Measurements from ENCODE around the gene EIF4E1B. TPM values are rescaled to one million over a fixed set of nuclear protein-coding genes. Genes with fewer than 3 reads are reported as not detected.

The EIF4E1B gene
- total and polyA plus RNA-seq, 2 experiments from 2014 or later: not detected

- no peaks in the 10 kb centered on the region for H3F3A ChIP-seq (ENCODE audit: insufficient read depth)
- H3K4me3 ChIP-seq: no peak overlapping the region
- H3K27me3 ChIP-seq (replicated peaks; ENCODE audit: insufficient read depth): no peaks in the 10 kb centered on the region
- TF ChIP-seq EZH2phosphoT487 (IDR thresholded peaks at IDR 0.05; ENCODE audit: insufficient read depth, low read depth) (no peak), EZH2 (IDR thresholded peaks at IDR 0.05; ENCODE audit: insufficient read depth, poor library complexity, severe bottlenecking) (no peak)
- no peaks in the 10 kb centered on the region for H3K9me3 ChIP-seq (ENCODE audit: low read depth)
- no peak for DNase-seq
- 84 to 92% methylated on average over 12 of the region's 12 CpGs for WGBS, 2 experiments (ENCODE audit: low coverage in 1 of 2, low lambda C conversion rate in 2 of 2, missing lambda C conversion rate in 2 of 2)
- H4K20me1 ChIP-seq (ENCODE audit: insufficient read depth): no peaks in the 10 kb centered on the region
- H3K9me2 ChIP-seq (ENCODE audit: insufficient read depth): no peaks in the 10 kb centered on the region
- no peaks in the 10 kb centered on the region for H3K79me2 ChIP-seq (ENCODE audit: insufficient read depth)
- H3K4me1 ChIP-seq (ENCODE audit: insufficient read depth): no peaks in the 10 kb centered on the region
- H3K36me3 ChIP-seq (ENCODE audit: low read depth): no peaks in the 10 kb centered on the region
- H2AFZ ChIP-seq: no peak overlapping the region
- no peak overlapping the region for H3K4me2 ChIP-seq (ENCODE audit: unreplicated experiment)
- in situ Hi-C loops (cut with MboI): no loop called here
- no peak overlapping the region for H3K27ac ChIP-seq
- H3K9ac ChIP-seq: no peak overlapping the region
These were observed 28.5 kb upstream of the EIF4E1B start for GRCh38 chr5:176601901-176602482.

GRCh38 chr5:176603091-176603490 is 27.4 kb upstream of the EIF4E1B start:
- Histone ChIP-seq H2AFZ (no peak overlapping the region), H3K4me3 (no peak overlapping the region), H3K9me2 (ENCODE audit: insufficient read depth) (no peaks in the 10 kb centered on the region), H3K9me3 (ENCODE audit: low read depth) (no peaks in the 10 kb centered on the region), H4K20me1 (ENCODE audit: insufficient read depth) (no peaks in the 10 kb centered on the region), H3K36me3 (ENCODE audit: low read depth) (no peaks in the 10 kb centered on the region), H3K79me2 (ENCODE audit: insufficient read depth) (no peaks in the 10 kb centered on the region), H3K4me2 (ENCODE audit: unreplicated experiment) (no peak overlapping the region), H3K4me1 (ENCODE audit: insufficient read depth) (no peaks in the 10 kb centered on the region), H3F3A (ENCODE audit: insufficient read depth) (no peaks in the 10 kb centered on the region), H3K9ac (no peak overlapping the region), H3K27me3 (replicated peaks; ENCODE audit: insufficient read depth) (no peaks in the 10 kb centered on the region), H3K27ac (no peak overlapping the region)
- DNase-seq: no peak
- TF ChIP-seq EZH2 (IDR thresholded peaks at IDR 0.05; ENCODE audit: insufficient read depth, poor library complexity, severe bottlenecking) (no peak), EZH2phosphoT487 (IDR thresholded peaks at IDR 0.05; ENCODE audit: insufficient read depth, low read depth) (no peak)
- in situ Hi-C loops (cut with MboI): no loop called here
- WGBS, 2 experiments (ENCODE audit: low coverage in 1 of 2, low lambda C conversion rate in 2 of 2, missing lambda C conversion rate in 2 of 2): 16 to 38% methylated on average over 2 of the region's 2 CpGs

GRCh38 chr5:176606032-176606431 is 24.4 kb upstream of the EIF4E1B start:
- Histone ChIP-seq H3K9ac (no peak overlapping the region), H3K27ac (no peak overlapping the region), H3K36me3 (ENCODE audit: low read depth) (no peaks in the 10 kb centered on the region), H3F3A (ENCODE audit: insufficient read depth) (0 out of 2 replicates have a peak, but pooled peaks cover 3% of the 10 kb centered on the region), H3K79me2 (ENCODE audit: insufficient read depth) (no peaks in the 10 kb centered on the region), H3K27me3 (replicated peaks; ENCODE audit: insufficient read depth) (no peaks in the 10 kb centered on the region), H2AFZ (no peak overlapping the region), H4K20me1 (ENCODE audit: insufficient read depth) (no peaks in the 10 kb centered on the region), H3K4me3 (no peak overlapping the region), H3K9me3 (ENCODE audit: low read depth) (no peaks in the 10 kb centered on the region), H3K9me2 (ENCODE audit: insufficient read depth) (no peaks in the 10 kb centered on the region), H3K4me2 (ENCODE audit: unreplicated experiment) (no peak overlapping the region), H3K4me1 (ENCODE audit: insufficient read depth) (no peaks in the 10 kb centered on the region)
- TF ChIP-seq EZH2 (IDR thresholded peaks at IDR 0.05; ENCODE audit: insufficient read depth, poor library complexity, severe bottlenecking) (no peak), EZH2phosphoT487 (IDR thresholded peaks at IDR 0.05; ENCODE audit: insufficient read depth, low read depth) (no peak)
- 82 to 89% methylated on average over 3 of the region's 3 CpGs for WGBS, 2 experiments (ENCODE audit: low coverage in 1 of 2, low lambda C conversion rate in 2 of 2, missing lambda C conversion rate in 2 of 2)
- in situ Hi-C loops (cut with MboI): no loop called here
- no peak for DNase-seq

GRCh38 chr5:176606875-176607274 is 23.6 kb upstream of the EIF4E1B start:
- Histone ChIP-seq H3K79me2 (ENCODE audit: insufficient read depth) (no peaks in the 10 kb centered on the region), H3K9ac (no peak overlapping the region), H3F3A (ENCODE audit: insufficient read depth) (0 out of 2 replicates have a peak, but pooled peaks cover 4% of the 10 kb centered on the region), H3K27me3 (replicated peaks; ENCODE audit: insufficient read depth) (no peaks in the 10 kb centered on the region), H4K20me1 (ENCODE audit: insufficient read depth) (no peaks in the 10 kb centered on the region), H3K9me2 (ENCODE audit: insufficient read depth) (no peaks in the 10 kb centered on the region), H3K36me3 (ENCODE audit: low read depth) (no peaks in the 10 kb centered on the region), H3K4me2 (ENCODE audit: unreplicated experiment) (no peak overlapping the region), H3K9me3 (ENCODE audit: low read depth) (no peaks in the 10 kb centered on the region), H3K4me1 (ENCODE audit: insufficient read depth) (no peaks in the 10 kb centered on the region), H2AFZ (no peak overlapping the region), H3K4me3 (no peak overlapping the region), H3K27ac (no peak overlapping the region)
- WGBS, 2 experiments (ENCODE audit: low coverage in 1 of 2, low lambda C conversion rate in 2 of 2, missing lambda C conversion rate in 2 of 2): 84 to 87% methylated on average over 3 of the region's 3 CpGs
- in situ Hi-C loops (cut with MboI): no loop called here
- DNase-seq: no peak
- no peak for TF ChIP-seq EZH2 (IDR thresholded peaks at IDR 0.05; ENCODE audit: insufficient read depth, poor library complexity, severe bottlenecking)
- no peak for TF ChIP-seq EZH2phosphoT487 (IDR thresholded peaks at IDR 0.05; ENCODE audit: insufficient read depth, low read depth)

All from GM23248 (cell line).